ENCODE data around the gene MATCAP1.

The MATCAP1 gene

DNA sequence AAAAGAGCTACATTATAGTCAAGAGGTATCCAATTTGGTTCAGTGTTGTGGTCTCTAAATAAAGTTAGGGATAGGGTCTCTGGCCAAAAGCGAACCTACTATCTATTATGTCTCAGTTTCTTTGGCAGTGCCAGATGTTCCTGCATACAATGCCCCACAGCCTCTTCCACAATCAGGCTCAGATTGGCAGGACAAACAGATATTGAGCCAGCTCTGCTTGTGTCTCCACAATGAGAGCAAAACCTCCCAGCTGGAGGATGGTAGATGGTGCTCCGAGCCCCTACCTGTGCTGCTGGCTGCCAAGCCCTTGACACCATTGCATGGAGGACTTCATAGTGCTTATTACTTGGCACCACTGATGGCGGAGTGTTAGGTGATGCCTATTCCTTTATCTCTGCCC is 54.3 kb downstream of the MATCAP1 start:
- TF ChIP-seq, protein P1, sequence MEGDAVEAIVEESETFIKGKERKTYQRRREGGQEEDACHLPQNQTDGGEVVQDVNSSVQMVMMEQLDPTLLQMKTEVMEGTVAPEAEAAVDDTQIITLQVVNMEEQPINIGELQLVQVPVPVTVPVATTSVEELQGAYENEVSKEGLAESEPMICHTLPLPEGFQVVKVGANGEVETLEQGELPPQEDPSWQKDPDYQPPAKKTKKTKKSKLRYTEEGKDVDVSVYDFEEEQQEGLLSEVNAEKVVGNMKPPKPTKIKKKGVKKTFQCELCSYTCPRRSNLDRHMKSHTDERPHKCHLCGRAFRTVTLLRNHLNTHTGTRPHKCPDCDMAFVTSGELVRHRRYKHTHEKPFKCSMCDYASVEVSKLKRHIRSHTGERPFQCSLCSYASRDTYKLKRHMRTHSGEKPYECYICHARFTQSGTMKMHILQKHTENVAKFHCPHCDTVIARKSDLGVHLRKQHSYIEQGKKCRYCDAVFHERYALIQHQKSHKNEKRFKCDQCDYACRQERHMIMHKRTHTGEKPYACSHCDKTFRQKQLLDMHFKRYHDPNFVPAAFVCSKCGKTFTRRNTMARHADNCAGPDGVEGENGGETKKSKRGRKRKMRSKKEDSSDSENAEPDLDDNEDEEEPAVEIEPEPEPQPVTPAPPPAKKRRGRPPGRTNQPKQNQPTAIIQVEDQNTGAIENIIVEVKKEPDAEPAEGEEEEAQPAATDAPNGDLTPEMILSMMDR (IDR thresholded peaks at IDR 0.05; ENCODE audit: control insufficient read depth, insufficient read depth, low read depth, low read length, missing control alignments): no peak
- DNase-seq (ENCODE audit: low read depth): no peak
- no peak overlapping the region for H3K4me3 ChIP-seq (ENCODE audit: control insufficient read depth, low read depth, low read length)

DNA sequence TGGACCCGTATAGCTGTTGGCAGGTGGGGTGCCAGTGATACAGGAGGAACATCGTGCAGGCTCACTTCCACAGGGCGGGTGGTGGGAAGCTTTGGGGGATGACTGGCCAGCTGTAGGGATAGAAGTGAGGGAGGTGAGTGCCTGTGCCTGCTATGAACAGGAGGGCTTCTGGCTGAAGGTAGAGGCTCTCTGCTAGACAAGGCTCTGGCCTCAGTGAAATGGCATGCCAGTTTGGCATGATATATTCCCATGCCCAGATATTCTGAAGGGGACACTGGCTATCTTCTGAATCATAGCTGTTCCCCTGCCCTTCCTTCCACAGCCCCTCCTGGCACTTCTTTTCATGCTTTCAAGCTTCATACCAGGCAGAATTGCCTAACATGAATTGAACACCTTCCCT is 54.9 kb downstream of the MATCAP1 start:
- DNase-seq (ENCODE audit: low read depth): no peak
- TF ChIP-seq, protein P1 (IDR thresholded peaks at IDR 0.05; ENCODE audit: control insufficient read depth, insufficient read depth, low read depth, low read length, missing control alignments): no peak
- no peak overlapping the region for H3K4me3 ChIP-seq (ENCODE audit: control insufficient read depth, low read depth, low read length)

DNA sequence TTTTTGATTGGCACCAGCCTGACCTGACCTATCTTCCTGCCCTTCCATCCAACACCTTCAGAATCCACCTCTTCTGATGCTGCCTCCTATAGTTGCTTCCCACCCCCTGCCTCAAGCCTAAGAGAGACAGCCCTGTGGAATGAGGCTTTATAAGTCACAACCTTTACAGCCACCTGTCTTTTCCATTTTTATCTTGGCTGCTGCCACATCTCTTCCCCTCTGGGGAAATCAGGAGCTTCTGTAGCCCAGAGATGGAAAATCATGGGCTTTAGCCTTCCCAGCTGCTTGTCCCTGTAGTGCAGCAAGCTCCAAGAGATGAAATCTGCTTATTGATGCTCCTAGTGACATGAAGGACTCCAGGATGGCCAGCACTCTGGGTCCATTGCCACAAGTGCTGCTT is 55.3 kb downstream of the MATCAP1 start:
- TF ChIP-seq, protein P1 (IDR thresholded peaks at IDR 0.05; ENCODE audit: control insufficient read depth, insufficient read depth, low read depth, low read length, missing control alignments): no peak
- DNase-seq (ENCODE audit: low read depth): no peak
- no peak overlapping the region for H3K4me3 ChIP-seq (ENCODE audit: control insufficient read depth, low read depth, low read length)

Measured in AG09309 (cell line).